ENCODE data around the gene MARS2. TPM values are rescaled to one million over a fixed set of nuclear protein-coding genes. Genes with fewer than 3 reads are reported as not detected.

MARS2 gene
- total RNA-seq = 7.2 TPM

GRCh38 chr2:197705121-197705911 is at the start of gene MARS2:
Gene MARS2 (plus strand): TSS chr2:197705369. CDS start chr2:197705406, 37 bp downstream.

GRCh38 chr2:197675246-197675645 is 29.9 kb upstream of the MARS2 start, which contains the start of gene RFTN2:
Gene RFTN2 (minus strand): TSS chr2:197675587. CDS start chr2:197675458, 129 bp downstream.

Other genes starting within 250 kb of the MARS2 start
- gene HSPD1, start 205.5 kb upstream of the MARS2 start, total RNA-seq = 223 TPM
- gene HSPE1, start 205.0 kb upstream of the MARS2 start, total RNA-seq = 92.6 TPM
- gene MOB4, start 189.3 kb upstream of the MARS2 start, total RNA-seq = 49.0 TPM
- gene RFTN2, start 29.8 kb upstream of the MARS2 start, total RNA-seq = 30.3 TPM
- 0.27 TPM for gene BOLL, start 80.0 kb downstream of the MARS2 start, total RNA-seq
- 19.9 TPM for gene PLCL1, start 99.2 kb downstream of the MARS2 start, total RNA-seq

Data from camera-type eye (tissue), 1 donor.